ENCODE results near the gene ATP10B. TPM values are rescaled to one million over a fixed set of nuclear protein-coding genes. Genes with fewer than 3 reads are reported as not detected.

ATP10B gene
- total and polyA plus RNA-seq, 2 of the 8 experiments (the other 6 are each of a cell fraction or from before 2014, with no cell fraction given), result 0.06 to 0.11 TPM

DNA sequence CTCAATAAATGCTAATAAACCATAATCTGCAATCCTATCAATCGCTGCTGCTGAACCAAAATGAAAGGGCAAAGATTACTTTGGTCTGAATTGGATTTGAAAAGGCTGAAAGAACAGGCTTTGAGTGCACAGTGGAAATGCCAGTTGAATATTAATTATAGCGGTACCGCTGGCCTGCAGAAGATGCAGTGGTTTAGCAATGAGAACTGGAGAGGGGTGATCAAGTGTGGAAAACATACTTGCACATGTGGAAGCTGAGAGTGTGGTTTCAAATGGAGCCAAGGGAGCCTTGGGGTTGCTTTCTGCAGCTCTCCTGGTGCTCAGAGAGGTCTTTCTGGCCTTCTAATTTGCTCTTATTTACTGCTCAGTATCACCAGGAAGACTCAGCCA lies 296.4 kb downstream of the ATP10B start:
- Histone ChIP-seq H2BK20ac (ENCODE audit: low read length) (no peak overlapping the region), H3K56ac (replicated peaks; ENCODE audit: insufficient read length, low read depth, low read length) (no peak overlapping the region), H3K79me2 (ENCODE audit: control insufficient read depth in 1 of 2, insufficient read depth in 2 of 2, low read length in 2 of 2) (no peaks in the 10 kb centered on the region), H2BK12ac (ENCODE audit: low read depth, low read length) (no peak overlapping the region), H3K27me3 (replicated peaks in 1 of 4; ENCODE audit: control insufficient read depth in 3 of 4, extremely low read depth in 1 of 4, insufficient read depth in 3 of 4, low read length in 3 of 4) (no peaks in the 10 kb centered on the region), H3K79me1 (ENCODE audit: low read depth, low read length) (no peaks in the 10 kb centered on the region), H4K5ac (ENCODE audit: insufficient read length, low read depth, low read length) (no peak overlapping the region), H4K20me1 (replicated peaks in 1 of 2; ENCODE audit: control insufficient read depth in 1 of 2, insufficient read depth in 2 of 2, low read length in 2 of 2) (no peaks in the 10 kb centered on the region), H3K23ac (ENCODE audit: insufficient read length) (no peak overlapping the region), H3K4me3 (ENCODE audit: extremely low read depth in 1 of 4, insufficient read depth in 2 of 4, low read depth in 3 of 4, low read length in 4 of 4) (no peak overlapping the region), H2AK5ac (ENCODE audit: low read depth, low read length) (no peak overlapping the region), H3K18ac (ENCODE audit: extremely low read depth, low read length) (no peak overlapping the region), H2AFZ (ENCODE audit: low read length) (no peak overlapping the region), H2BK120ac (replicated peaks; ENCODE audit: low read depth, low read length) (no peak overlapping the region), H2BK5ac (ENCODE audit: low read depth, low read length) (no peak overlapping the region), H3K4me2 (ENCODE audit: insufficient read depth in 1 of 2, low read depth in 2 of 2, low read length in 2 of 2) (no peak overlapping the region), H3K36me3 (ENCODE audit: control insufficient read depth in 2 of 4, insufficient read depth in 4 of 4, low read length in 3 of 4) (no peaks in the 10 kb centered on the region), H4K91ac (replicated peaks; ENCODE audit: insufficient read length, low read length) (no peak overlapping the region), H3K4ac (replicated peaks; ENCODE audit: insufficient read length, low read depth, low read length) (no peak overlapping the region), H3K14ac (ENCODE audit: insufficient read length) (no peak overlapping the region), H3K9me3 (ENCODE audit: insufficient read depth in 2 of 2, low read depth in 1 of 2, low read length in 1 of 2) (no peaks in the 10 kb centered on the region), H3K27ac (ENCODE audit: low read depth, low read length) (no peak overlapping the region), H3K9ac (replicated peaks in 1 of 4; ENCODE audit: extremely low read depth in 1 of 4, low read depth in 3 of 4, low read length in 3 of 4) (no peak overlapping the region), H3K4me1 (replicated peaks in 1 of 4; ENCODE audit: control insufficient read depth in 3 of 4, insufficient read depth in 4 of 4, low read length in 3 of 4) (no peaks in the 10 kb centered on the region), H4K8ac (ENCODE audit: extremely low read depth, insufficient read depth, low read length) (no peak overlapping the region), H3K23me2 (ENCODE audit: low read depth, low read length) (no peaks in the 10 kb centered on the region), H2BK15ac (ENCODE audit: low read length) (no peak overlapping the region)
- no peak for FAIRE-seq
- ChIA-PET CTCF (ENCODE audit: partially characterized antibody) (interaction anchor here (0.7 to 1.1 kb wide), 2 partner anchors 9 to 27 kb away, joined by 3 read pairs; no protein-coding TSS in a partner anchor), POLR2A (ENCODE audit: partially characterized antibody) (no interaction called here)
- WGBS, 2 experiments (ENCODE audit: extremely low coverage in 1 of 2, insufficient coverage in 1 of 2, insufficient read length in 1 of 2, insufficient replicate concordance in 2 of 2, low coverage in 1 of 2, low lambda C conversion rate in 2 of 2, missing lambda C conversion rate in 1 of 2), result 94% methylated on average over 3 of the region's 3 CpGs; no CpG with 5 or more reads in 1 of the 2 experiments
- no peak for TF ChIP-seq CHD2 (IDR thresholded peaks at IDR 0.05; ENCODE audit: low read length)
- no peak for TF ChIP-seq CBX8 (IDR thresholded peaks at IDR 0.05; ENCODE audit: borderline replicate concordance, low read depth, low read length)
- no peak for DNase-seq (ENCODE audit: low read depth in 1 of 2, low spot score in 2 of 2)

Measured in H1 (cell line).